ENCODE data around the gene COL4A3.
"Not testable (repeated sequence)": the region's sequence is repeated elsewhere in the genome, so short reads cannot be mapped to it uniquely, and the experiment has no call there.

COL4A3 gene

GRCh38 chr2:227205701-227206100, 41.3 kb downstream of the COL4A3 start:
- in situ Hi-C loops (cut with HindIII; ENCODE audit: low sequenced_read_pairs), result no loop called here

GRCh38 chr2:227206406-227206805, 42.0 kb downstream of the COL4A3 start:
- in situ Hi-C loops (cut with HindIII; ENCODE audit: low sequenced_read_pairs), result no loop called here

- in situ Hi-C loops (cut with HindIII; ENCODE audit: low sequenced_read_pairs), result no loop called here
Measured at GRCh38 chr2:227207573-227207972, 43.1 kb downstream of the COL4A3 start.

GRCh38 chr2:227214622-227215041, 50.2 kb downstream of the COL4A3 start:
- in situ Hi-C loops (cut with HindIII; ENCODE audit: low sequenced_read_pairs), result no loop called here

DNA sequence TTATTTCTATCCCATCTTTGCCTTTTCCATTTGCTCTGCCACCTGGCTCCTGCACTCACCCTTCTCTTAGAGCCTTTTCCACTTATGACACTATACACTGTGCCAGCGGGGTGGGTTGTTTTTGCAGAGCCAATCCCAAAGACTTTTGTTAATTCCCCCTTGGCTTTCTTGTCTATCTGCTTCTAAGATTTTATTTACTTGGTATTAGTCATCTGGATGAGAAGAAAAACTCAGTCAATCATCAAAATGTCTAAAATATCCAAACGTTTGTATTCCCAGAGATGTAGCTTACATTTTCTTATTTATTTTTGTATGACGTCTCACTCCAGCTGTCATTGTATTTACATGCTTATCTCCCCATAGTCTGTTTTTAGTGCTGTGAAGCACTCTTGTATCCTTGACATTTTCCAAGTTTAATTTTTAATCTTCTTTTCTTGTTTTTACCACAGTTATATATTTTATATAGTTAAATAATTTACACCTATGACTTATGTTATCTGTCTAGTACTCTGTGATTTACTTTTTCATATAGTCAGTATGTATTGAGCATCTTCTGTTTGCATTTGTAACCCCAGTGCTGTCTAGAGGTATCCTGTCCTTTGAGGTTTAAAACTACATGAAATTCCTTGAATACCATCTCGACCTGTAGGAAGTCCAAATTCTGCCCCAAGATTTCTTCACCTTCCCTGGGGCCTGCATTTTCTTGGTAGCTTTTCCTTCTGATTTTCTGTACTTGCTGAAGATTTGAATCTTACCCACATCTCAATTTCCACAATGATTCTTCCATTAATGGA, 55.1 kb downstream of the COL4A3 start:
- in situ Hi-C loops (cut with HindIII; ENCODE audit: low sequenced_read_pairs), result no loop called here

- in situ Hi-C loops (cut with HindIII; ENCODE audit: low sequenced_read_pairs), result no loop called here
Measured at GRCh38 chr2:227221120-227221519, 56.7 kb downstream of the COL4A3 start.

DNA sequence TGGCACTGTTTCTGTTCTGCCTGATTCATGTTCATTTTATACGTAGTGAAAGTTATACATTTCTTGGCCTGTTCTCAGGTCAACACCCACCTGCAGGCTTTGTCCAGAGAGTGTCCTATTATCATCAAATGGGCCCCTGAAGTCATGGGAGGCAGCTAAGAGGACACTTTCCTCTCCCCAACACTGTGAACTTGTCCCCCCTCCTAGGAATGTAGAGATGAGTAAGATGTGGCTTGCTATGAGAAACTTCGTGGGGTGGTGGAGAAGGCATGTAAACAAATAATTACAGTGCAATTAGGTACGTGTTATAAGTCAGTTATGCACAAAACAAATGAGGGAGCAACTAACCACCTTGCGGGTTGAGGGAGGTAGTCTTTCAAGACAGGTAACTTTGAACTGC, 57.9 kb downstream of the COL4A3 start:
- in situ Hi-C loops (cut with HindIII; ENCODE audit: low sequenced_read_pairs), result no loop called here

- in situ Hi-C loops (cut with HindIII; ENCODE audit: low sequenced_read_pairs), result not testable (repeated sequence)
Measured at GRCh38 chr2:227225641-227226040, 61.2 kb downstream of the COL4A3 start.

GRCh38 chr2:227228061-227228667, 63.7 kb downstream of the COL4A3 start:
- in situ Hi-C loops (cut with HindIII; ENCODE audit: low sequenced_read_pairs), result no loop called here

GRCh38 chr2:227230151-227230550, 65.7 kb downstream of the COL4A3 start:
- in situ Hi-C loops (cut with HindIII; ENCODE audit: low sequenced_read_pairs), result no loop called here

DNA sequence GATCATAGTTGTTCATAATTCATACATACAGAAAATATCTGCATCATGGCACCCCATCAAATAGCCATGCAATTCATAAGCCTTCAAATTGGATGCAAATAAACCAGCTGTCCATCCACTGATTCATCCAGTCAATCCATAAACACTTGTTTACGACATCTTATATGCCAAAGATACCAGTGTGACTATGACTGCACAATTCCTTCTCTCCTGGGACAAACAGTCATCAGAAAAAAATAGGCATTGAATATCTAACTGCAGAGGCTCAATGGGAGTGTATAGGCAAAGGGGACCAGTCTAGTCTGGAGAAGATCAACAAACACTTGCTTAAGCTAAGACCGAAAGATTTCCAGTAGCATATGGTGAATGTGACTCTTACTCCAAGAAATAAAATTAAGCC, 70.0 kb downstream of the COL4A3 start:
- in situ Hi-C loops (cut with HindIII; ENCODE audit: low sequenced_read_pairs), result no loop called here

DNA sequence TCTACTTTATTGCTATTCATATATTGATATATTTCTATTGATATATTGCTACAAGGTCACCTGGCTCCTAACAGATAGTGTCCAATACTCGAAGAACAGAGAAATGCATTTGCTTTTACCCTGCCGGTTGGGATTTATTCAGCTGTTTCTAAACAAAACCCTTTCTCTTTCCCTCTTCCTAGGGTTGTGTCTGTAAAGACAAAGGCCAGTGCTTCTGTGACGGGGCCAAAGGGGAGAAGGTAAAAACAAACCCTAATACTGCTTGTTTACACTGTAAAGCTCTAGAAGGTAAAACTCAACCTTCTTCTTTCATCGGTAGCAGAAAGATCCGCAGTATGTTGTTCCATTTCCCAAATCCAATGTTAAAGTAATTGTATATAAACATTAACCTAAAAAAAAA, 73.4 kb downstream of the COL4A3 start:
- in situ Hi-C loops (cut with HindIII; ENCODE audit: low sequenced_read_pairs), result loop anchor here (5.0 kb wide), 1 partner anchor 115 kb away; no protein-coding TSS in a partner anchor

DNA sequence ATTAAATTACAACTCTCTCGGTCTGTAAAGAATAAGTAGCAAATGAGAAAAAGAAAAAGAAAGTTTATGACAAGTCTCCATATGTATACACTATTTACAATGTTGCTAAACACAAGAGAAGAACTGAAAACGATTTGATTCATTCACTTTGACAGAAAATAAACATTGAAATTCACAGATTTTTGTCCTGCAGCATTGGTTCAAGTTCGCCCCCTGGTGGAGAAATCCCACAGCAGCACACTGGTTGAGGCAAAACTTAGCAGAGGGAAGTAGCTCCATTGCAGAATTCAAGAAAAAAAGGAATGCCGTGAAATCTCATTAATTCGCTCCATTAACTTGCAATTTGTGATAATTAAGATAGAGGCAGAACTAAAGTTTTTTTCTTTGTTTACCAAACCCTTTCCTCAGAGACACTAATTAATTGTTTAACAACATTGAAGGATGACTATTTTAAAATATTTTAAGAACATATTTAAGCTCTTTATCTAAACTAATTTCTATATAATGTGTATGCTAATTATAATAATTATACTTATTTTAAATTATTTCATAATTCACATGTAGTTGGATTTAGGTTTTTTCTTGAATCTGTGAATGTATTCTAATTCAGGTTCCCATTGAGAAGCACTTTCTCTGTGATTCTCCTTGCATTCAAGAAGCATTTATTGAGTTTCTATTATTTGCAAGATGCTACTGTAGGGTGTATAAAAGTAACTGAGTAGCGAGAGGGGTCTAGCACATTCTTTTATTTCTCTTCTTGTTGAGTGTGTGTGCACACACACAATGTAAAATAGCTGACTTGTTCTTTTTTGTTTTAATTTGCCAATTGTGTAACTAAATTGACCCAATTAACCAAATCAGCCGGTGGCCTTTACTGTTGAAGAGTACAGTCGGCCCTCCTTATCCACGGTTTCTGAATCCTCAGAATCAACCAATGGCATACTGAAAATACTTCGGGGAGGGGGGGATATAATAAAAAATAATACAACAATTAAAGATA, 74.1 kb downstream of the COL4A3 start:
- in situ Hi-C loops (cut with HindIII; ENCODE audit: low sequenced_read_pairs), result loop anchor here (5.0 kb wide), 1 partner anchor 116 kb away; no protein-coding TSS in a partner anchor

- in situ Hi-C loops (cut with HindIII; ENCODE audit: low sequenced_read_pairs), result no loop called here
Measured at GRCh38 chr2:227241005-227241404, 76.6 kb downstream of the COL4A3 start.

GRCh38 chr2:227248876-227249275, 84.5 kb downstream of the COL4A3 start:
- in situ Hi-C loops (cut with HindIII; ENCODE audit: low sequenced_read_pairs), result loop anchor here (5.0 kb wide), 1 partner anchor 63 kb away; no protein-coding TSS in a partner anchor

DNA sequence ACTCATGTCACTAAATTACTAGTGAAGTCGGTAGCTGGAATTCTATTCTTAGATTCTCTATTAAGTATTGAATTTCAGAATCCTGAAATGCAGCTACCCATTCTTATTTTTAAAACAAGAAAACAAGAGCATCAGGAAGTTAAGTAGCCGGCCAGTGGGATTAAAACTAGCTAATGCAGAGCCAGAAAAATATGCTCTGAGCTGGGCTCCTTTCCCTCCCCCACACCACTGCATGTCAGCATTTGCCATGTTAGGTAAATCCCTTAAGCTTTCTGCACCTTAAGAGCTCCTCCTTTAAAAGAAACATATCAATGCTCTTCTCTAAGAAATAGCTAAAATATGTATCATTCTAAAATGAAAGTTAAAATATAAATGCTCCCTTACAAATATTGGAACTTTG, 88.4 kb downstream of the COL4A3 start:
- in situ Hi-C loops (cut with HindIII; ENCODE audit: low sequenced_read_pairs), result no loop called here

GRCh38 chr2:227256605-227257004, 92.2 kb downstream of the COL4A3 start:
- in situ Hi-C loops (cut with HindIII; ENCODE audit: low sequenced_read_pairs), result no loop called here

- in situ Hi-C loops (cut with HindIII; ENCODE audit: low sequenced_read_pairs), result no loop called here
Measured at GRCh38 chr2:227257820-227258219, 93.4 kb downstream of the COL4A3 start.

DNA sequence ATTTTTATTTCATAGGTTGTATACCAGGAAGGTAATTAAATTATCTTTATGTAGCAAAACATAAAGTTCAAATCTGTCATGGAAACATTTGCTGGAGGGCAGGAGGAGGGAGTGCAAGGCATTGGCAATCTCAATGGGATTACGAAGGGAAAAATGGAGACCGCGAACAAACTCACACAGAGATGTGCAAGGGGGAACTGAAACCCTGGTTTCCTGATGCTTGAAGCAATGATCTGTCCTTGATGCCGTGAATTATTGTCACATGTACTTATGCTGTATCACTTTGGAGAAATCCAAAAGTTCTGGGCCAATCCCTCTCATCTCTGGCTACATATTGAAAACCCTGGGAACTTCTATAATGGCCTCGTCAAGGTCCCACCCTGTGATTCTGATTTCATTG, 95.6 kb downstream of the COL4A3 start:
- in situ Hi-C loops (cut with HindIII; ENCODE audit: low sequenced_read_pairs), result no loop called here

- in situ Hi-C loops (cut with HindIII; ENCODE audit: low sequenced_read_pairs), result no loop called here
Measured at GRCh38 chr2:227267410-227268115, 103.1 kb downstream of the COL4A3 start.
